Measurements from ENCODE around the gene LRMDA.

- TF ChIP-seq CTCF (IDR thresholded peaks at IDR 0.05), result no peak
- no peak for TF ChIP-seq POLR2A (IDR thresholded peaks at IDR 0.05)
Observed at GRCh38 chr10:76177936-76178335, 746.5 kb downstream of the LRMDA start.

Measured in adrenal gland (tissue), 5 donors.